Astrocyte (in vitro differentiated cells and primary cell): ENCODE measurements around the gene RAB11B.

ENCODE experiments used
- EZH2 ChIP-seq: IDR thresholded peaks from 2 replicates; pipeline ENCODE4 v1.6.1; 2012; ENCODE audit warnings: mild to moderate bottlenecking, low read length, inconsistent platforms; ENCODE audit not compliant: insufficient read depth
- TF ChIP-seq, protein P1 (sequence below): IDR thresholded peaks from 2 replicates; pipeline ENCODE4 v1.5.1; 2011; ENCODE audit warnings: low read depth, mild to moderate bottlenecking, inconsistent platforms, low read length, moderate library complexity; ENCODE audit not compliant: insufficient read depth

DNA sequence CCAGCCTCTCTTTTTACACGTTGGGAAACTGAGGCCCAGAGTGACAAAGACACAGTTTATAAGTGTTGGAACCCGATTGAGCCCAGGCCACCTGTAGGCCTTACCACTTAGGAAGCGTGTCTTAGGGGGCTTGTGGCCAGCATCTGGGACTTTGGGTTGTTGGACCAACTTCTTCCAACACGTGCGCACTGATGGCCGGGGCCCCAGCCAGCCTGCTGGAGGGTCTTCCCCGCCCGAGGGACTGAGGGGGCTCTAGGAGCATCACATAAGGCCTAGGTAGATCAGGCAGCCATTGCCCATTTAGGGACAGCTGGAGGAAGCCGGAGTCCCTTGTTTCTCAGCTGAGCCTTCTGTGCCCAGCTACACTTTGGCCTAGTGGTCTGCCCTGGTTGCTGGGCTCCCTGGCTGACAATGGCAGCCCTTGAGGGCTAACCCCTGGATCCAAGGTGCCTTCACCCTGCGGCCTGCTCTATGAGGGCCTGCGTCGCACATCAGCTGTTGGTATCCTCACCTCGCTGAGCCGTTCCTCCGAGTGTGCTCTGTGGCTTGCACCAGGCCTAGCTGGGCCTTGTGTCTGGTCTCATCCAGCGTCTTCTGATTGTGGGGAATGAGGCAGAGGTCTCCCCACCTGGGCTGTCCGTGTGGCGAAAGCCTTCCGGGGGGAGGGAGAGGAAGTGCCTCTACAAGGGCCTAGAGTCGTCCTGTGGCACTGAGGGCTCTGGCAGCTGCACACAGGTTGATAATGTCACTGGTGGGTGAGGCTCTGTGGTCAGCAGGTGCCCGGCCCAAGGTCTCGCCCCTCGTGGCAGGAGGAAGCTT is 1.2 kb downstream of the RAB11B start:
- no peak for TF ChIP-seq EZH2
- TF ChIP-seq, protein P1, sequence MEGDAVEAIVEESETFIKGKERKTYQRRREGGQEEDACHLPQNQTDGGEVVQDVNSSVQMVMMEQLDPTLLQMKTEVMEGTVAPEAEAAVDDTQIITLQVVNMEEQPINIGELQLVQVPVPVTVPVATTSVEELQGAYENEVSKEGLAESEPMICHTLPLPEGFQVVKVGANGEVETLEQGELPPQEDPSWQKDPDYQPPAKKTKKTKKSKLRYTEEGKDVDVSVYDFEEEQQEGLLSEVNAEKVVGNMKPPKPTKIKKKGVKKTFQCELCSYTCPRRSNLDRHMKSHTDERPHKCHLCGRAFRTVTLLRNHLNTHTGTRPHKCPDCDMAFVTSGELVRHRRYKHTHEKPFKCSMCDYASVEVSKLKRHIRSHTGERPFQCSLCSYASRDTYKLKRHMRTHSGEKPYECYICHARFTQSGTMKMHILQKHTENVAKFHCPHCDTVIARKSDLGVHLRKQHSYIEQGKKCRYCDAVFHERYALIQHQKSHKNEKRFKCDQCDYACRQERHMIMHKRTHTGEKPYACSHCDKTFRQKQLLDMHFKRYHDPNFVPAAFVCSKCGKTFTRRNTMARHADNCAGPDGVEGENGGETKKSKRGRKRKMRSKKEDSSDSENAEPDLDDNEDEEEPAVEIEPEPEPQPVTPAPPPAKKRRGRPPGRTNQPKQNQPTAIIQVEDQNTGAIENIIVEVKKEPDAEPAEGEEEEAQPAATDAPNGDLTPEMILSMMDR: no peak
